Choroid plexus epithelial cell (primary cell): ENCODE results near the gene SMPD1.
A peak's percentile ranks its signal among the peaks of the same experiment; 100 is the strongest.

Experiments
- DNase-seq: peaks from one replicate; pipeline ENCODE4 v3.0.0-alpha.2; 2010; ENCODE audit warnings: low read depth
- H3K4me3 ChIP-seq: 2 replicates; pipeline ENCODE4 v1.5.1; 2011; ENCODE audit warnings: low read depth, mild to moderate bottlenecking, control low read depth, low read length, moderate library complexity
- TF ChIP-seq, protein P1 (sequence below): conservative IDR thresholded peaks from 2 replicates; pipeline ENCODE4 v1.5.1; 2011; ENCODE audit warnings: low read depth, mild to moderate bottlenecking, control low read depth, inconsistent platforms, low read length, moderate library complexity

The SMPD1 gene

DNA sequence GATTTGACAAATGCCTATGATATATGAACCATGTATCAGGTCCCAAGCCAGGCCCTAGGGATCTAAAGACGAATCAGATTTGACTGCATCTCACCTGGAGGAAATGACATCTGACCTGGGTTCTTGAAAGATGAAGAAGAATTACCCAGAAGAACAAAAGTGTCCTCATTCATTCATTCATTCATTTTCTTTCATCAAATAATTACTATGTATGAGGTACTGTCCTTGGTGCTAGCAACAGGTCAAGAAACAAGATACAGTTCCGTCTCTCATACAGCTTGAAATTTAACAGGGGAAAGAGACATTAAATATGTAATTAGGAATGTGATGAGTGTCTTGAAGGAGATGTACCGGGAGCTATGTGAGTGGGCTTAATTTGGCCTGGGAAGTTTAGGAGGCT, 30.4 kb downstream of the SMPD1 start:
- no peak overlapping the region for H3K4me3 ChIP-seq
- DNase-seq = no peak
- TF ChIP-seq, protein P1, sequence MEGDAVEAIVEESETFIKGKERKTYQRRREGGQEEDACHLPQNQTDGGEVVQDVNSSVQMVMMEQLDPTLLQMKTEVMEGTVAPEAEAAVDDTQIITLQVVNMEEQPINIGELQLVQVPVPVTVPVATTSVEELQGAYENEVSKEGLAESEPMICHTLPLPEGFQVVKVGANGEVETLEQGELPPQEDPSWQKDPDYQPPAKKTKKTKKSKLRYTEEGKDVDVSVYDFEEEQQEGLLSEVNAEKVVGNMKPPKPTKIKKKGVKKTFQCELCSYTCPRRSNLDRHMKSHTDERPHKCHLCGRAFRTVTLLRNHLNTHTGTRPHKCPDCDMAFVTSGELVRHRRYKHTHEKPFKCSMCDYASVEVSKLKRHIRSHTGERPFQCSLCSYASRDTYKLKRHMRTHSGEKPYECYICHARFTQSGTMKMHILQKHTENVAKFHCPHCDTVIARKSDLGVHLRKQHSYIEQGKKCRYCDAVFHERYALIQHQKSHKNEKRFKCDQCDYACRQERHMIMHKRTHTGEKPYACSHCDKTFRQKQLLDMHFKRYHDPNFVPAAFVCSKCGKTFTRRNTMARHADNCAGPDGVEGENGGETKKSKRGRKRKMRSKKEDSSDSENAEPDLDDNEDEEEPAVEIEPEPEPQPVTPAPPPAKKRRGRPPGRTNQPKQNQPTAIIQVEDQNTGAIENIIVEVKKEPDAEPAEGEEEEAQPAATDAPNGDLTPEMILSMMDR = no peak

DNA sequence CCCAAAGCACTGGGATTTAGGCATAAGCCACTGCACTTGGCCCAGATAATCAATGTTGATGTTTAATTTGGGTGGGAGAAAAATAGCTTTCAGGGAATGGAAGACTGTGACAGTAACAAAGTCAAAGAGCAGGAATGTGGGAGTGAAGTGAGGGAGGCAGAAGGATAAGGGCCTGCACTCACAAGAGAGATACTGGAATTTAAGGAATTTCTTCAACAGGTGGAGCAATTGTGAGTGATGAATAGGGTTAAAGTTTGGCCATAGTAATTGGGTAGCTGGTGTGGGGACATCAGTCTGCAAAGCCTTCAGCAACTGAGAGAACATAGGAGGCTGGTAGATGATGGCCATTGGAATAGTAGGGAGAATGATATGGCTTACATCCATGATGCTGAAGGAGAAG, 37.2 kb downstream of the SMPD1 start:
- DNase-seq = no peak
- no peak overlapping the region for H3K4me3 ChIP-seq
- TF ChIP-seq, protein P1 = no peak

DNA sequence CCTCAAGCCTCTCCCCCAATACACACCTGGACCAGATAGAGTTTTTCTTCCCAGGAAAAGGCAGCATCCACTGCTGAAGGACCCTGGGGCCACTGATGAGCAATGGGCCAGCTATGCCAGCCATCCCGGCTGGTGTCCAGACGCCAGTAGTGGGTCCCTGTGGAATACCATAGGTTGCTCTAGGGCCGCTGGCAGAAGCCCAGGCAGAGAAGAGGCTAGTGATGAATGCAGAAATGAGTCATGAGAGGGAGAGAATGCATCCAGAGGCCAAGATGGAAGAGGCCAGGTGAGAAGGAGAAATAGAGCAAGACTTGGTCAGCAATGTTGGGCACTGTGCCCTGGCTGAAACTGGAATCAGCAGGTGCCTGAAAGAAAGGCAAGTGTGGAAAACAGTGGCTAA, 41.6 kb downstream of the SMPD1 start:
- DNase-seq = peak; percentile 44
- TF ChIP-seq, protein P1 = no peak
- no peak overlapping the region for H3K4me3 ChIP-seq

DNA sequence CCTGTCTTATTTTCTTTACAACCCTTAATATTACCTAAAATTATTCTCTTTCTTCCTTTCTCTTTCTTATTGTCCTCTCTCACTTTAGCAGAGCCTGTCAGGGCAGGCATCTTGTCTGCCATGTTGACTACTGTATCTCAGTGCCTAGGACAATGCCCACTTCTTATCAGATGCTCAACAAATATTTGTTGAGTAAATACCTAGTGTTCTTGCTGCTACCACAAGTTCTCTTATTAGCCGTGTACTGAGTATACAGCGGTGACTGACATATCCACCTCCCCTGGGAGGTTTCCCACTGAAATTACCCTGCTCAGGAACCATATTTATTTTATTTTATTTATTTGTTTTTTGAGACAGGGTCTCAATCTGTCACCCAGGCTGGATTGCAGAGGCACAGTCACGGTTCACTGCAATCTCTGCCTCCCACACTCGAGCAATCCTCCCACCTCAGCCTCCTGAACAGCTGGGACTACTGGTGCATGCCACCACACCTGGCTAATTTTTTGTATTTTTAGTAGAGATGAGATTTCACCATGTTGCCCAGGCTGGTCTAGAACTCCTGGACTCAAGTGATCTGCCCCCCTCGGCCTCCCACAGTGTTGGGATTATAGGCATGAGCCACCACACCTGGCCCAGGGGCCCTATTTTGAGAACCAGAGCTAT, 43.9 kb downstream of the SMPD1 start:
- no peak for DNase-seq
- TF ChIP-seq, protein P1 = no peak
- no peak overlapping the region for H3K4me3 ChIP-seq

DNA sequence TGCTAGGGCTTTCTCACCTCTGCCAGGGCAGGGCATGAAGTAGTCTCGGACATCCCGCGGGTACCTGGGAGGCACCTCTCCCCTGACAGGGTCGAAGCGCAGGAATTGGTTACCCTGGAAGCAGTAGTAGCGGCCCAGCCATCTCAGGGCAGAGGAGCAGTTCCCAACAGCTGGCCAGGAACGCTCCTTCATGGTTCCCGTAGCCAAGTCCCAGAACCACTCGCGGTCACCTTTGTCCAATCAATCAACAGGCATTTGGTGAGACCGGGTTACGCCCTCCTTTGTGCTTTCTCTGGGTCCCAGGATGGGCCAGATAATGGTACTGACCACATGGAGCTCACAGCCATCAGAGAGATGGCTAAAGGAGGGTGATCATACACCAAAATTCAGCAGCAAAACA, 47.1 kb downstream of the SMPD1 start:
- TF ChIP-seq, protein P1 = no peak
- no peak for DNase-seq
- H3K4me3 ChIP-seq = no peak overlapping the region

DNA sequence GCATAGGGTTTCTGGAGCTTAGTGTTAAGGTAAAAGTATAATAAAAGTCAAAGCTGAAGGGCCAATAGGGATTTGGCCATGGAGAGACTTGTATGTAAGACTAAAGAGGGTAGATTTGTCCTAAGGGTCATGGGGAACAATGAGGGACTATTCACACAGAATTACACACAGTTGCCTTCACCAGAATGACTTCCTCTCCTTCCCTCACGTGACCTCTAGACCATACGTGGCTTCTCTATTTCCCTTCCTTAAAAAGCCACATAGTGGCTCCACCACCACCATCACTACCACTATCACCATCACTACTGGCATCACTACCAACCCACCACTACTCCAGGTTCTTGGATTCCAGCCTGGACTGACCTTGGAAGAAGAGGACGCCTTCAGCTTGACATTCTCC, 47.7 kb downstream of the SMPD1 start:
- TF ChIP-seq, protein P1 = no peak
- no peak for DNase-seq
- H3K4me3 ChIP-seq = no peak overlapping the region

DNA sequence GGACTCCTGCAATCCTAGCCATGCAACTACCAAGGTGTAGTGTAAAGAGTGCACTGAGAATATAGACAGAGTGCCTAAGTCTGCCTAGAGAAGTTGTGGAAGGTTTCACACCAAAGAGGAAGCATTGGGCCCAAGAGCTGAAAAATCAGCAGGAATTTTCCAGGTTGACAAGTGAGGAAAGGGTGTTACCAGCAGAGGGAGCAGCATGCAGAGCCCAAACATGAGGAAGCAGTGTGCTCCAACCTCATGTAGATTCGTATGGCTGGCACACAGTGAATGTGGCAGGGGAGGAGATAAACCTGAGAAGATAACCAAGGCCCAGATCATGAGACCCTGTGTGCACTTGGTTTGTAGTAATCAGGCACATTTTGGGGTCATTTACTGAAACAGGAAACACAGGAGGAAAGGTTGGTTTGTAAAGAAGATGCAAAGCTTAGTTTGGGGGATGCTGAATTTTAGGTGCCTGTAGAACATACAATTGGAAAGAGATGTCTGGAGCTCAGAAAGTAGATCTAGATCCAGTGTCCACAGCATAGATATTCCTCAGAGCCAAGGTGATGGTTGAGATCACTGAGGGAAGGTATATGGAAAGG, 48.8 kb downstream of the SMPD1 start:
- peak; percentile 78 for DNase-seq
- no peak overlapping the region for H3K4me3 ChIP-seq
- TF ChIP-seq, protein P1 = peak; percentile 92
